HG03108 (cell line): ENCODE results near the gene BMP7.
"Not testable (repeated sequence)": the region's sequence is repeated elsewhere in the genome, so short reads cannot be mapped to it uniquely, and the experiment has no call there.

Experiments
- ATAC-seq: cut with Tn5 transposase; IDR thresholded peaks from one replicate; pipeline ENCODE4 v1.9.1; 2021; ENCODE audit warnings: moderate library complexity; ENCODE audit not compliant: unreplicated experiment

The BMP7 gene

DNA sequence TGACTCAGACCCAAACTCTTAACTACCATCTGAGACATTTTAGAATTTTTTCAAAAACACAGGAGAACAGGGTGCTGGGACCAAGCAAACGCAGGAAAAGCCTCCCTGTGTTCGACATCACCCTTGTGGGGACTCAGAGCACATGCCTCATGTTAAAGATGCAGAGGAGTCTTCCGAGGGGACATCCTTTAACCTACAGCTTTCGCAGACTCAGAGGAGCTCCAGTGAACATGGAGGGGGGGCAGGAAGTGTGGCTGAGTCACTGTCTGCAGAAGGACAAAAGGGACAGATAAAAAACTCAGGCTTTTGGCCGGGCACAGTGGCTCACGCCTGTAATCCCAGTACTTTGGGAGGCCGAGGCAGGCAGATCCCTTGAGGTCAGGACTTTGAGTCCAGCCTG, 15.1 kb downstream of the BMP7 start:
- ATAC-seq: no peak

DNA sequence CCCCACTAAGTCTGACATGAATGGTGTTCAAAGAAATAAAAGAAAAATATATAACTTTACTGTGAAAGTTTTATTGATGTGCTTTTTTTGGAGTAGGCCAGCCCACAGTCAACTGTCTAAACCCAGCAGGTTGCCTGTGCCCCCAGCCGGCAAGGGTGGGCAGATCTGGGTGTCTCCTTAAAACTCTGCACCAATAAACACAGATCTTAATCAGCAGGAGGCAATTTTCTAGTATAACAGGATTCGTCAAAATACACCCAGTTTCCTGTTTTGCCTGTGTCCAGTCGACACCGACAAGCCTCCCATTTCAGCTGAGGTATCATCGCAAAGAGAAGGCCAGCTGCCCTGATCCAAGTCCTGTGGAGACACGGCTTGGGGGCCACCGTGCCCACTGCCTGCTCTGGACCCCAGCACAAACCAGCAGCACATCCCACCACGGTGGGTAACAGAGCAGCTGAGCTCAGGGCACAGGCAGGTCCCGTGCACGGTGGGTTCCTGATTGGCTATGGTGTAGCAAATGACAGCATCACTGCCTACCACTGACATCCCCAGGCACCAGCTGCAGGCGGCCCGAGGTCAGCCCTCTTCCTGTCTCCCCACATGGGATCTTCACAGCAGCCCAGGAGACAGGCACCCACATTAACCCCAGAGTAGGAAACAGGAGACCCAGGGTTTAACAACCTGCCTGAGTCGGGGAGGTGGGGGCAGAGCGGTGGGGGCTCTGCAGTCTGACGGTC, 15.7 kb downstream of the BMP7 start:
- no peak for ATAC-seq

DNA sequence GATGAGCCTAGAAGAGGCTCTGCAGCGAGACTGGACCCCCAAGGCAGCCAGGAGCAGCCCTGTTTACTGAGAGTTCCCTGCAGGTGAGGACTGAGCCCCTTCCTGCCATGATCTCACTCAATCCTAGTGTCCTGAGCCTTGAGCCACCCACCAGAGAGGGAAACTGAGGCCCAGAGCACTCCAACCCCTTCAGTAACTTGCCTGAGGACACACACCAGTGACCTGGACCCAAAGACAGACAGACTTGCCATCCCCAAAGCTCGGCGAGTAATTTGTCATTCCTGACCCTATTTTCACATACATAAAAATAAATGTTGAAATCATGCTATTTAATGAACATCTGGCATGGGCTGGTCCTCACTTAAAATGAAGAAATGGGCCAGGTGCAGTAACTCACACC, 16.7 kb downstream of the BMP7 start:
- no peak for ATAC-seq

DNA sequence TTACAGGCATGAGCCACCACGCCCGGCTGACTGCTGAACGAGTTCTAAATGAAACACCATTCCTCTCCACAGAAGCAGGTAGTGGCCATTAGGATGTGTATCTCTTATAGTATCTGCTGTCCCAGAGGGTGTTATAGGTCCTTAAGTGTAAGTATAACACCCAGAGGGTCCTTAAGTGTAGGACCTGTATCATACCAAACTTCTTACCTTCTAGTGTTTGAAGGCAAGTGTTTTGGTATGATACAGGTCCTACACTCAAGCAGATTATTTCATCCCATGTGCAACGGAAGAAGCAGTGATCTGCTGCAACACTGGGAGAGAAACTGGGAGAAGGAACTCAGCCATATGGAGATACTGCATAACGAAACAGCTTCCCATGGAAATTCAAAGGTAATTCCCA, 17.4 kb downstream of the BMP7 start:
- ATAC-seq: no peak

DNA sequence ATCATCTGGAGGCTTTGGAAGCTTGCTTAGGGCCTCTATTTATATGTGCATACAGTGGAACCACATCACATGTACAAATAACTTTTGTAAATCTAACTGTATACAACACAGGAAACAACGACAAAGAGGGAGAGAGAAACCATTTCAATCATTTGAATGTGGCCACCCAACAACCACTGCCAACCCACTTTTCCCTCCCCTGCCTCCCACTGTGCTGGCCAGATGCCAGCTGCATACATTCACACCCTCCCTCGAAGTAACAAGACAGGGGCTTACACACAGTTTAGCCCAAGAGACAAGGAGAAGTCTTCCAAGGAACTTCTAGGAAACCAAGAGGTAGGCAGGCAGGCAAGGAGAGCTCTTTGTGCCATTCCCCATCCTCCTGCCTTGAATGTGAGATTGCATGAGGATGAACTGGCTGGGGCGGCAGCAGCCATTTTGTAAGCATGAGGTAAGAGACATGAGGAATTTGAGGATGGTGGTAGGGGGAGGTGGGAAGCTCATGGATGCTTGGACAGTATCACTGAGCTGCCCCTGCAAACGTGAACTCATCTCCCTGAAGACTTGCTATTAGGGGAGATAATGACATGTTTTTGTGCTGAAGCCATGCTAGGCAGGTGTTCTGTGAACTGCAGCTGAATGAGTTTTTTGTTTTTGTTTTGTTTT, 18.2 kb downstream of the BMP7 start:
- ATAC-seq: no peak

DNA sequence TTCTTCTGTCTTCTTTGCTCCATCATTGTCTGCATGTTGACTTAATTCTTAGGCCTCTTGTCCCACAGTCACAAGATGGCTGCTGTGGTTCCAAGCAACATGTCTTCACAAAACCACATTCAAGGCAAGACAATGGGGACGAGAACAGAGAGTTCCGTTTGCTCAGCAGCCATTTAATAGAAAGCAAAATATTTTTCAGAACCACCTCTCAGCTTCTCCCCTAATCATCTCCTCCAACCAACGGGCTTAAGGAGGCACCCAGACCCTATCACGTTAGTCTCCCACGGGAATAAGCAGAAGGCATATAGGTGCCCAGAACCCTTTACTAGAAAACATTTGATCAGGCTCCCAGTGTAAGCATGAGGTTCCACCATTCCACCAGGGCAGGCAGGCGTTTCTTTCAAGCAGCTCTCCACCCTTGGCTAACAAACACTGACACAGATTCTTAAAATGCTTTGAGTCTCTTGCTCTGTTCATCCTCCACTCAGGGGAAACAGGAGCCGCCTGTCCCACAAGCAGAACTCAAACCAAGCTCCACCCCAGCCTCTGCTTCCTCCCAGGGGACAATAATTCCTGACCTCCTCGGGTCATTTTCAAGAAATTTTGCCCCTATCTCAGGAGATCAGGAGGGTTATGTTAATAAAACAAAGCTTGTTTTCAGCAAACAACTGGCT, 19.0 kb downstream of the BMP7 start:
- no peak for ATAC-seq

DNA sequence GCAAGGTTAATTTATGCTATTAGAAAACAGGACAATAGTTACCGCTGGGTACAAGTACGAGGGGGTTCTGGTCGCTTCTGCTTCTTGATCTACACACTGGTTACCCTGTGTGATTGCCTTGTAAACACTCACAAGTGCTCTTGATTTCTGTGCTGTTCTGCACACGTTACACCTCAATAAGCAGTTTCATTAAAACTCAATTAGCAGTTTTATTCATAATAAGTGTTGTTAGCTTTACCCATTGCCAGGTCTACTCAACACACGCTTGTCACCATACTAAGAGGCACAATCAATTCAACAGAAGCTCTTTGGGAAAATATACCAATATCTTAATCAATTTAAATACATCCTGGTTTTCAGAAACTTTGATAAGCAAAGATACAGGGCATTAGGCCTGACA, 20.4 kb downstream of the BMP7 start:
- no peak for ATAC-seq

DNA sequence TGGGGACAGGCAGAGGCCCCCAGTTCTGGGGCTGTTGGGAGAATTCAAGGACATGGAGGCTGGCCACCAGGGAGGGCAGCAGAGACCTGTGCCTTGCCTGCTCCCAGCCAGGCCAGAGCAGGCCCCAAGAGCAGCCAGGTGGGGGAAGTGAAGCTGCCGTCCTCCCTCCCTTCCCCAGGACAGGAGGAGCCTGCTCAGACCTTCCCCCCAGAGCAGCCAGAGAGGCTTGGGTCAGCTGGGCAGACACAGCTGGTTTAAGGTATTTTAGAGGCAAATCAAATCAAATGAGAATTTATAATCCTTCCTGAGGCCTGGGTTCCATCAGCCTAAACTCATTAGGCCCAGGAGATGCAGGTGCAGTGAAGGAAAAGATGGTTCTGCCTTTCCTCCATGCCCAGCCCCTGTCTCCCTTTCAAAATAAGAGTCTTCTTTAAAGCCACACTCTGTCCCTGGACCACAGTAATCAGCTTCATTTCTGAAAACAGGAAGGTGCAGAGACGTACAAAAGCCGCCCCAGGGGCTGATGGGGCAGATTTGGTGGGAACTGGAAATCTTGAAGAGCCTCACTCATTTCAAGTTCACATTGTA, 21.7 kb downstream of the BMP7 start:
- no peak for ATAC-seq

DNA sequence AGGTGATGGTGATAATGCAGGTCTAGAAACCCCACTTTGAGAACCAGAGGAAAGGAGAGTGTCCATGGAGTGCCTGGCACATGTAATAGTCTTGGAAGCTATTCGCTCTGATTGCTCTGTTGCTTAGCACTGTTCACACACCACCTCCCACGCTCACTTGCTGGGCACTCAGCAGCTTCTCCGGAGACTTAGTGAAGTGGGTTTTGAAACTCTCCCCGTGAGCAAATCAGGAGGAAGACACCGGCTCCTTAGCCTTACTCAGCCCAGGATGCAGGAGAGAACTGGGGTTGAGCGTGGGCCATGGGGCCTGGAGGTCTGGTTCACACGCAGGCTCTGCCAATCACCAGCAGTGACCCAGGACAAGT, 22.2 kb downstream of the BMP7 start:
- no peak for ATAC-seq

DNA sequence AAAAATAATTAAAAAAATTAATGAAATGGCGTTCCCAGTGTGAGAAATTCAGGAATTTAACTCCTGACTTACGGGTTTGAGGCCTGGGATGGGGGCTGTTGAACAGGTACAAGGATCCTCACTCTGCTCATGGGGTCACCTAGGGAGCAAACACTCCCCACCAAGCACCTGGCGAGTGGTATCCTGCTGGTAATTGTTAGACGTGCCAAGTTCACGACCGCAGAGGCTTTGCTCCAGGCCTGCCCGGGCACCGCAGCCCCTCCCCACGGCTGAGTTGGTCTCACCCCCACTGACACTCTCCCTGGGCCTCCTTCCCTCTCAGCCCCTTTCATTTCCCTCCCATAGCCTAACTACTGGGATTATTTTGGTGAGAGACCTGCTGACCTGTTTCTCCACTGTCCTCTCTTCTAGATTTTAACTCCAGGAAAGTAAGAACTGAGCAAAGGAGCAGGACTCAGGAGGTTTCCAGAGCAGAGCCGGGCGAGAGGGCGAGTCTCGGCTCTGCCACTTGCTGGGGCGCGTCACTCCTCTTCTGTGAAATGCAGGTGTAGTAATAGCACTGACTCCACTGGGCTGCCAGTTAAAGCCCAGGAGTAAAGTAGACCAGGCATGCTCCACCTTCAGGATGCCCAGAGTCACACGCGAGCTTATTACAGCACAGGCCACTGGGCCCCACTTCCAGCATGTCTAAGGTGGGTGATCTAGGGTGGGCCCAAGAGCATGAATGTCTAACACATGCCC, 22.8 kb downstream of the BMP7 start:
- ATAC-seq: no peak

DNA sequence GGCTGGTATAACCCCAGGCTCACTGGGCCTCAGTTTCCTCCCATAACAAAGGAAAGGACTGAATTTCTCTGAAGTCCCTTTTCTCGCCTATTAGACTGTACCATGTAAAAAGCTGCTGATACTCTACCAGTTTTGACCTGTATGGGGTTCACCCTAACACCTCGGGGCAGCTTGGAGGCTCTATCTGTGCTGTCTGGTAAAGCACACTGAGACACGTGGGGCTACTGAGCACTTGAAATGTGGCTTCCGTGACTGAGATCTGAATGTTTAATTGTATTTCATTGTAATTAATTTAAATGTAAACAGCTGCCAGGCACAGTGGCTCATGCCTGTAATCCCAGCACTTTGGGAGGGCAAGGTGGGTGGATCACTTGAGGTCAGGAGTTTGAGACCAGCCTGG, 24.0 kb downstream of the BMP7 start:
- no peak for ATAC-seq

DNA sequence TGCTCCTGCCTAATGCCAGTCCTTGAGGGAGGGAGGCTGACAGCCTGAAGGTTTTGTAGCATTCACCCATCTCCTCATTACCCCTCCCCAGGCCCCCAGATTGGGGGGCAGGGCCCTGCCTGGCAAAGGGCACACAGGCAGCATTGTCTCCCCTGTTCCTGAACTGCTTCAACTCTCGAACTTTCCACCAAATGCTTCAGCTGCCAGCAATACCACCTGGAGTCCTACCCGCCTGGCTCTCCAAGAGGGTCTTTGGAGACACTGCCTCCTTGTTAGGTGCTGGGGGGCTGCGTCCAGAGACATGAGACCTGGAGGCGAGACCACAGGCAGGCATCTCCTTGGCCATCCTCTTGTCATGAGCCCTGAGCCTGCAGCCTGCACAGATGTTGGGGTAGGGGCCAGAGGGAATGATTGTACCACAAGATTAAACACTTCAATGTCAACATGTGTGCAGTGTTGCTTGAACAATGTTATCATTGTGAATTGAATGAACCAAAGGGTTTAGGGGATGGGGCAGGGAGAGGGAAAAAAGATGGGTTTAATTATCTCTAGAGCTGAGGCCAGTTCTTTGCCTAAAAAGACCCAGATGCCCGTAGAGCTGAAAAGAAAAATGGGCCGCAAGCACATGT, 25.0 kb downstream of the BMP7 start:
- no peak for ATAC-seq

DNA sequence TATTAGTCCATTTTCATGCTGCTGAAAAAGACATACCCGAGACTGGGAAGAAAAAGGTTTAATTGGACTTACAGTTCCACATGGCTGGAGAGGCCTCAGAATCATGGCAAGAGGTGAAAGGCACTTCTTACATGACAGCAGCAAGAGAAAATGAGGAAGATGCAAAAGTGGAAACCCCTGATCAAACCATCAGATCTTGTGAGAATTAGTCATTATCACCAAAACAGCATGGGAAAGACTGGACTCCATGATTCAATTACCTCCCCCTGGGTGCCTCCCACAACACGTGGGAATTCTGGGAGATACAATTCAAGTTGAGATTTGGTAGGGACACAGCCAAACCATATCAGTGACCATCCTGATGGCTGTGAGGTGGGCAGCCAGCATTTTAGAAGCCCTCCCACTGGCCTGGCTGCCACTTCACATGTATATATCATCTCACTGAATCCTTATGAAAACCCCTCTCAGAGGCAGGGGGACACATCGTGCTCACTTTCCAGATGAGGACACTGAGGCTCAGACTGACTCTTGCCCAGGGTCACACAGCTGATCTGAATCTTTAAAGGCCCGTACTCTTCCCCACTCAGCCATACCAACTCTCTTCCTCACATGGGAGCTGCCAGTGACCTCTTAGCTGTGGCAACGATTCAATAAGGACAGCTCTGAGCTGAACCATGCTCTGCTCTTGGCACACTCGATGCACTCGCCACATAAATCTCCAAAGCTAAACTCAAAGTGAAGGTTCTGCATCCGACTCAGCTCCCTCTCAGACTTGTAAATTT, 25.7 kb downstream of the BMP7 start:
- no peak for ATAC-seq

DNA sequence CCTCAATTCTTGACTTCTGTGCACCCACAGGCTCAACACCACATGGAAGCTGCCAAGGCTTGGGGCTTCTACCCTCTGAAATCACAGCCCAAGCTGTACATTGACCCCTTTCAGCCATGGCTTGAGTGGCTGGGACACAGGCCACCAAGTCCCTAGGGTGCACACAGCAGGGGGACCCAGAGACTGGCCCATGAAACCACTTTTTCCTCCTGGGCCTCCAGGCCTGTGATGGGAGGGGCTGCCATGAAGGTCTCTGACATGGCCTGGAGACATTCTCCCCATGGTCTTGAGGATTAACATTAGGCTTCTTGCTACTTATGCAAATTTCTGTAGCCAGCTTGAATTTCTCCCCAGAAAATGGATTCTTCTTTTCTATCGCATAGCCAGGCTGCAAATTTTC, 26.7 kb downstream of the BMP7 start:
- ATAC-seq: not testable (repeated sequence)

DNA sequence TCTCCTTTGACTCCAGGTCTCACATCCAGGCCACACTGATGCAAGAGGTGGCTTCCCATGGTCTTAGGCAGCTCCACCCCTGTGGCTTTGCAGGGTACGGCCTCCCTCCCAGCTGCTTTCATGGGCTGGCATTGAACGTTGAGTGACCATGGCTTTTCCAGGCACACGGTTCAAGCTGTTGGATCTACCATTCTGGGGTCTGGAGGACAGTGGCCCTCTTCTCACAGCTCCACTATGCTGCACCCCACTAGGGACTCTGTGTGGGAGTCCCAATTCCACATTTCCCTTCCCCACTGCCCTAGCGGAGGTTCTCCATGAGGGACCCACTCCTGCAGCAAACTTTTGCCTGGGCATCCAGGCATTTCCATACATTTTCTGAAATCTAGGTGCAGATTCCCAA, 27.1 kb downstream of the BMP7 start:
- not testable (repeated sequence) for ATAC-seq

DNA sequence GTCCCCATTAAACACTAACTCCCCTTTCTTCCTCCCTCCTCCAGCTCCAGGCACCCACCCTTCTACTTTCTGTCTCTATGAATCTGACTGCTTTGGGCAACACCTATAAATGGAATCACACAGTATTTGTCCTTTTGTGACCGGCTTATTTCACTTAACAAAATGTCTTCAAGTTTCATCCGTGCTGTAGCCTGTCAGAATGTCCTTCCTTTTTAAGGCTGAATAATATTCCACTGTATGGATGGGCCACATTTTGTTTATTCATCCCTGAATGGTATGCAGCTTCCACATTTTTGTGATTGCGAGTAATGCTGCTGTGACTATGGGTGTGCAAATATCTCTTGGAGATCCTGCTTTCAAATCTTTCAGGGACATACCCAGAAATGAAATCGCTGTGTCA, 28.4 kb downstream of the BMP7 start:
- no peak for ATAC-seq

DNA sequence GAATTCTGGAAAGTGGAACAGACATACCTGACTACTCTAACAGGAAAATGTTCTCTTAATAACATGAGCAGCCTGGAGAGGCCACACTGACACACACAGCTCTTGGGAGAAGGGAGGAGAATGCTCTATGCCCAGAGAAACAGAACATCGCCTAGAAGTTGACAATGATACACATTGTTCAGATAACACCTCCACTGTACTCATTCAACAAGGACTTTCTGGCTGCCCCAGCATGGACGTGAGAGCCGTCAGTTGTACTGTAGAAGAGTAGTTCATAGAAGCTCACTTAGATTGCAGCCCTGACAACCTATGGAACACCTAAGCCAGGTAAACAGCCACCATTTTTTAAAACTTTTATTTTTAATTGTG, 28.9 kb downstream of the BMP7 start:
- no peak for ATAC-seq

DNA sequence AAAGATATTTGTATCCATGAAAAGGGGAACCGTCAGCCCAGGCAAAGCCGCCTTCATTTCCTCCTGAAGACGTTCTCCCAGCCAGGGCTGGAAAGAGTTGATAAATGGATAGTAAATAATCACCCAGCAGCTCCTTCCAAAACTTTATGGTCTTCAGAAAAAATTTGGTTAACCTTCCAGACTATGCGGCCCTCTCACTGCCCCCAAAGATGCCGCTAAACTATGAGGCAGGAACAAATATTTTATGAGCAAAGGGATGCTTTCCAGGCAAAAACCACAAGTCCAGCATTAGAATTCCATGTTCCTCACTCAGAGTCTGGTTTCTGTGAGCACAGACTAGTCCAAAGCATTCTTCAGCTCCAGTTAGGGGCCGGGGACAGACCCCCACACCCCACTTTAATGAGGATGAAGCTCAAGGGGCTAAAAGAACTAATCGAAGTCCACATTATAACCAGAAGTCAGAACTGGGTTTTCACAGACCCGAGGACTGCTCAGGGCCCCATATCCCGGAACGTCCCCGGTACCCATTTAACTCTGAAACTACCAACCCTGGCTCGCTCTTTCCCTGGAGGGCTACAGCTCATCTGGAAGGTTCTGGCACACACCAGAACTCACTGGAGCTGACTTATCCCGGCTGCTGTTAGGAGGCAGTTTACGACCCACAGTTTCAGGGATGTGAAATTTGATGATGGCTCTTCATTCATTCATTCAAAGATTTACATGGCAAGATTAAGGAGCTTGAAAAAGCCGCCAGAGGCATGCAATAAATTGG, 29.4 kb downstream of the BMP7 start:
- ATAC-seq: no peak

DNA sequence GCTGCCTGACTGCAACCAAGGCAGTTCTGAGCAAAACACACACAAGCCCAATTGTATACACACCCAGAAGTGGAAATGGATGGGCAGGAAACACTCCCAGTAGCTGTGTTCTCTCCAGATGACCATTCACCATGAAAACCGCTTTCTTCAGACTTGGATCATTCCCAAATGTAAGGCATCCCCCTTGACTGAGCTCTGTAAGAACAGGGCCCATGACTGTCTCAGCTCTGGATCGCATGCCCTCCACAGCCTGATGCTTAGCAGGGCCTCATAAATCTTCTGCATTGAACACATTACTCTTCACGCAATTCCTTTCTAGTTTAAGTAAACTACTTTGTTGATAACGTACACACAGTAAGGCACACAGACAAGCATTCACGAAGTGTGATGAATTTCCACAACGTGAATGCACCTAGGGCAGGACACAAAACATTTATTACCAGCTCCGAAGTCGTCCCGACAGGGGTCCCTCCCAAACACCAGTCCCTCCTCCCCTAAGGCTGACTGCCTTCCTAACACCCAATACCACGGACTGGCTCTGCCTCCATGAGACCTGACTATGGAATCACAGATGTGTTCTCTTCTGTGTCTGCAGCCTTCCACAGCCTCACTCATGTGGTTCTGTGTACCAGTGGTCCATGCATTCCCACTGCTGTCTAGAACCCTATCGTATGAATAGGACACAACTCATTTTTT, 31.7 kb downstream of the BMP7 start:
- ATAC-seq: no peak
